ENCODE data around the gene SLC6A18.

DNA sequence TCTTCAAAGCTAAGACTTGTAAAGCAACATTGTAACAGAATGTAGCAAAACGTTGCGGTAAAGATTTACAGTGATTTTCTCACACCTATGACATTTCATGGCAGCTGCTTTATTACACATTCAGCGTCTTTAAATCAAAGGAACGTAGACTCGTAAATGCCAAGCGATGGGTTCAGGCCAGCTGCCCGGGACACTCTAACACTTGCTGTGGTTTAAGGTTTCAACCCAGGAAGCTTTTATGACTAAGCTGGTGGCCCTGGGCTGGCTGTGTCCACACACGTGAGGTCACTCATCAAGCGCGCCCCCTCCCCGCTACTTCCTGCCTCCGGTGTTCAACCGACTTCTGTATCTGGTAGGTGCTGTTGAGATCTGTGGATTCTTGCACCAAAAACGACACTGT, 2.5 kb downstream of the SLC6A18 start:
- no peak for TF ChIP-seq TAF1 (IDR thresholded peaks at IDR 0.05; ENCODE audit: low read depth, low read length)
- no peak for TF ChIP-seq POLR2AphosphoS5 (IDR thresholded peaks at IDR 0.05; ENCODE audit: low read depth, low read length)
